Measurements from ENCODE around the gene SUSD2. TPM values are rescaled to one million over a fixed set of nuclear protein-coding genes. Genes with fewer than 3 reads are reported as not detected.

The SUSD2 gene
- total RNA-seq, 2 experiments from 2014 or later: 0.38 to 0.54 TPM

DNA sequence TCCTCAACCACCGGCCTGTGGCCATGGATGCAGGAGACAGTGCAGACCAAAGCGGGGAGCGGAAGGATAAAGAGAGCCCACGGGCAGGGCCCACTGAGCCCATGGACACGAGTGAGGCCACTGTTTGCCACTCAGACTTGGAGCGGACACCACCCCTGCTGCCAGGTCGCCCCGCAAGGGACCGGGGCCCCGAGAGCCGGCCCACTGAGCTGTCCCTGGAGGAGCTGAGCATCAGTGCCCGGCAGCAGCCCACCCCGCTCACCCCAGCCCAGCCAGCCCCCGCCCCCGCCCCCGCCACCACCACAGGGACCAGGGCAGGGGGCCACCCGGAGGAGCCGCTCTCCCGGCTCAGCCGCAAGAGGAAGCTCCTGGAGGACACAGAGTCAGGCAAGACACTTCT lies 14.5 kb upstream of the SUSD2 start:
- Histone ChIP-seq H4K20me1 (ENCODE audit: insufficient read depth, low read length) (no peaks in the 10 kb centered on the region), H3K4me2 (ENCODE audit: low read length) (no peak overlapping the region), H2AFZ (ENCODE audit: low read length) (no peak overlapping the region), H3K27ac (ENCODE audit: low read depth, low read length, poor library complexity, severe bottlenecking) (no peak overlapping the region), H3K79me2 (ENCODE audit: insufficient read depth, low read depth, low read length) (no peaks in the 10 kb centered on the region), H3K4me3 (ENCODE audit: low read depth, low read length, poor library complexity, severe bottlenecking) (no peak overlapping the region), H3K9me3 (ENCODE audit: low read length) (no peaks in the 10 kb centered on the region), H3K9me2 (ENCODE audit: insufficient read depth, low read length) (no peaks in the 10 kb centered on the region), H3K36me3 (ENCODE audit: insufficient read depth, low read length) (peaks cover 36% of the 10 kb centered on the region; the same call in 1 of the 2 replicates), H3K4me1 (ENCODE audit: insufficient read depth, low read length, poor library complexity, severe bottlenecking) (peaks cover 12% of the 10 kb centered on the region)
- BruUV-seq (replicated peaks): no TSS peak
- intact Hi-C loops (cut with micrococcal nuclease; ENCODE audit: unreplicated experiment): no loop called here
- TF ChIP-seq CTCF (conservative IDR thresholded peaks at IDR 0.05; ENCODE audit: low read length): no peak
- no peak for TF ChIP-seq EZH2phosphoT487 (IDR thresholded peaks at IDR 0.05; ENCODE audit: borderline replicate concordance, low read depth, low read length)
- DNase-seq (ENCODE audit: low spot score): no peak
- POLR2A ChIA-PET: interaction anchor here (0.6 kb wide), 1 partner anchor 100 kb away, joined by 3 read pairs; no protein-coding TSS in a partner anchor
- CTCF ChIA-PET (ENCODE audit: unreplicated experiment): interaction anchor here (1.0 kb wide), 1 partner anchor 9 kb away, joined by 7 read pairs; no protein-coding TSS in a partner anchor

GRCh38 chr22:24169439-24170058 lies 11.7 kb upstream of the SUSD2 start:
- no peak overlapping the region for H2AFZ ChIP-seq (ENCODE audit: low read length)
- H3K4me3 ChIP-seq (ENCODE audit: low read depth, low read length, poor library complexity, severe bottlenecking): no peak overlapping the region
- TF ChIP-seq EZH2phosphoT487 (IDR thresholded peaks at IDR 0.05; ENCODE audit: borderline replicate concordance, low read depth, low read length) (no peak), CTCF (conservative IDR thresholded peaks at IDR 0.05; ENCODE audit: low read length) (no peak)
- POLR2A ChIA-PET: no interaction called here
- peaks cover 46% of the 10 kb centered on the region; the same call in 1 of the 2 replicates for H3K36me3 ChIP-seq (ENCODE audit: insufficient read depth, low read length)
- no peaks in the 10 kb centered on the region for H3K4me1 ChIP-seq (ENCODE audit: insufficient read depth, low read length, poor library complexity, severe bottlenecking)
- CTCF ChIA-PET (ENCODE audit: unreplicated experiment): no interaction called here
- no peaks in the 10 kb centered on the region for H3K9me3 ChIP-seq (ENCODE audit: low read length)
- no peaks in the 10 kb centered on the region for H3K9me2 ChIP-seq (ENCODE audit: insufficient read depth, low read length)
- no peaks in the 10 kb centered on the region for H3K79me2 ChIP-seq (ENCODE audit: insufficient read depth, low read depth, low read length)
- no peak for DNase-seq (ENCODE audit: low spot score)
- no peak overlapping the region for H3K27ac ChIP-seq (ENCODE audit: low read depth, low read length, poor library complexity, severe bottlenecking)
- intact Hi-C loops (cut with micrococcal nuclease; ENCODE audit: unreplicated experiment): no loop called here
- no TSS peak for BruUV-seq (replicated peaks)
- H3K4me2 ChIP-seq (ENCODE audit: low read length): no peak overlapping the region
- no peaks in the 10 kb centered on the region for H4K20me1 ChIP-seq (ENCODE audit: insufficient read depth, low read length)

- Histone ChIP-seq H3K9me2 (ENCODE audit: insufficient read depth, low read length) (no peaks in the 10 kb centered on the region), H3K4me3 (ENCODE audit: low read depth, low read length, poor library complexity, severe bottlenecking) (no peak overlapping the region), H3K79me2 (ENCODE audit: insufficient read depth, low read depth, low read length) (no peaks in the 10 kb centered on the region), H3K36me3 (ENCODE audit: insufficient read depth, low read length) (peaks cover 42% of the 10 kb centered on the region; the same call in 1 of the 2 replicates), H2AFZ (ENCODE audit: low read length) (no peak overlapping the region), H3K4me1 (ENCODE audit: insufficient read depth, low read length, poor library complexity, severe bottlenecking) (no peaks in the 10 kb centered on the region), H3K27ac (ENCODE audit: low read depth, low read length, poor library complexity, severe bottlenecking) (no peak overlapping the region), H3K4me2 (ENCODE audit: low read length) (no peak overlapping the region), H3K9me3 (ENCODE audit: low read length) (no peaks in the 10 kb centered on the region), H4K20me1 (ENCODE audit: insufficient read depth, low read length) (no peaks in the 10 kb centered on the region)
- no TSS peak for BruUV-seq (replicated peaks)
- ChIA-PET POLR2A (no interaction called here), CTCF (ENCODE audit: unreplicated experiment) (no interaction called here)
- no peak for DNase-seq (ENCODE audit: low spot score)
- intact Hi-C loops (cut with micrococcal nuclease; ENCODE audit: unreplicated experiment): no loop called here
- TF ChIP-seq CTCF (conservative IDR thresholded peaks at IDR 0.05; ENCODE audit: low read length) (no peak), EZH2phosphoT487 (IDR thresholded peaks at IDR 0.05; ENCODE audit: borderline replicate concordance, low read depth, low read length) (no peak)
Observed at GRCh38 chr22:24170188-24170587, 11.1 kb upstream of the SUSD2 start.
